NCI-H1436 (cell line): ENCODE data around the gene PYROXD2.
A peak's percentile ranks its signal among the peaks of the same experiment; 100 is the strongest.

Experiments
- DNase-seq: peaks from one replicate; lab custom pipeline; 2025; lab: John Stamatoyannopoulos, UW

Gene PYROXD2

DNA sequence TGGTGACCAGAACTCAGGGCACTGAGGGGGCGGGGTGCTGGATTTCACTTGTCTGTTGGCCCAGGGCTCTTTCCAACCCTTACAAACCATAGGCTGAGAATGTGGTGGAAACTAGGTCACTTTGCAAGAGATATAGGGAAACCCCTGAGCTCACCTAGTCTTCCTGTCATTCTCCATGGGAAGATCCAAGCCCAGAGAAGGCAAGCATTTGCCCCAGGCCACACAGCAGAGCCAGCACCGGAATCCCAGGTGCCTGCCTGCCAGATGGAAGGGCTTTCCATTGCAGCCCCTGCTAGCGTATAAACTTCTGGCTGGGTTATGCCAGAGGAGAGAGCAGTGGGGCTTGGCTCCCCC lies 427 bp downstream of the PYROXD2 start:
- no peak for DNase-seq

DNA sequence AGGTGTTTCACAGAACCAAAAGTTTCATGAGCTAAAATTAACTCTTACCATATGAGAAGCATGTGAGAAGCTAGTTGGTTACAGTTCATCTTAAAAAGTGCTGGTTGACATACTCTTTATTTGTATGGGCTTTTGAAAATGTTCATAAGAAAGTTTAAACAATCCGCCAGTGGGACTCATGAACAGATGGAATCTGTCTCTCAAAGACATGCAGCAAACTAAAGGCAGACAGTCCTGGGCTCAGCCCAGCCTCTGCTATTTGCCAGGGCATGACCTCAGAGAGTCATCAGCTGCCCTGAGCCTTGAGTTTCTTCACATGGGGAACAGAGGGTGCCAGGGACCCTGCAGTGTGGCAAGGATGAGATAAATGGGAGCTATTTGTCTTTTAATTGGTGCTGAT lies 3.2 kb downstream of the PYROXD2 start:
- DNase-seq, result no peak

DNA sequence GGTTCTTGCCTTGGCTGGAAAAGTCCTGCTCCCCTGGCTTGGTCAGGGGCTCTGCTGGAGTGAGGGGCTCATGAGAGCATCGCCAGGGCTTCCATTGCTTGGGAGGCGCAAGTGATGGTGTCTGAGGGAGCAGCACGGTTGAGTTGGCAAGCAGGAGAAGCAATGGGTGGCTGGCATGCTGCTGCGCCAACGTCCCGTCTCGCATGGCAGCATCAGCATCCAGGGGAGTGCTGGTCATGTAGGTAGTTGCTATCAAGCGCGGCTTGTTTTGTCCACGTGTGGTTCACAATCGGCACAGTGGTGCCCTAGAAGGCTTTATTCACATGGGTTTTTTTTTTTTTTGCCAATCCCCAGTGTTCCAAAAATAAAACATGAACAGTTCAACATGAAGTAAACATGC lies 3.8 kb downstream of the PYROXD2 start:
- DNase-seq, result no peak

DNA sequence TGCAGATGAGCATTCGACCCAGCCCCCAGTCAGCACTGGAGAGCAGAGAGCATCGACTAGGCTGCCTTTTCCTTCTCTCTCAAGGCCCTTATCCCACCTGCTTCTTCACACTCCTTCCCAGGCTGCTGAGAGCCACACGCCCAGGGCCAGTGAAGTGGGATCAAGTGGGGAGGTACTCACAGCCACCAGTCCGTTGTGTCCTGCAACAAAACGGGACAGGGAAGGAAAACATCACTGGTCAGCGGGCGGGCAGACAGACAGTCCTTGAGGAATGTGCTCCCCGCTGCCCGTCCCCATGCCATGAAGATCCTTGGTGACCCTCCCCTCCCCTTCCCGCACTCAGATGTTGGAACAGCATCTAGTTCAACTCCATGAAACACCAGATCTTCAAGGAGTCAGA lies 4.2 kb downstream of the PYROXD2 start:
- no peak for DNase-seq

DNA sequence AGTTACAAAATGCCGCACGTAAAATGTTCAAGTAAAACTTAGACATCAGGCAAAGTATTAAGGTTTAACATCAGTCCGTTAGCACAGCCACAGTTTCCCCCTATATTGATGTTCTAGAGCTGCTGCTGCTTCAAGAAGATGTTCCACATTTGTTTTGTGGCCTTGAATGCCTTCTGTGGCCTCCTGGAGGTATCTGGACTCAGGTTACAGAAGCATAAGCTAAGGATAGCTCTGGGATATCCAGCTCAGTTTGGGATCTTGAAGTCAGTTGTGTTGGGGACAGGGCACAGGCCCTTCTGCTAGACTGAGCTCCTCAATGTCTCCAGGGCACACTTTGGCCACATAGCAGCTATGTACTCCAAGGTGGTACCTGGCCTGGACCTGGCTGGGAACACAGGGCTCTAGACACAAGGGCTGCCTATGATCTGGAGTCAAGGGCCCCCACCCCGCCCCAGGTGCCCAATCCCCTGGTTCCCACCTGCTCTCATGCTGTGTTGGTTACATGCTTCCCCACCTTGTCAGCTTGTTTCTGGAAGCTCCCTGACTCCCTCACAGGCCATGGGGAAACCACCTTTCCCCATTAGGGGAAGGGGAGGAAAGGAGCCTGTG lies 4.7 kb downstream of the PYROXD2 start:
- DNase-seq, result no peak

DNA sequence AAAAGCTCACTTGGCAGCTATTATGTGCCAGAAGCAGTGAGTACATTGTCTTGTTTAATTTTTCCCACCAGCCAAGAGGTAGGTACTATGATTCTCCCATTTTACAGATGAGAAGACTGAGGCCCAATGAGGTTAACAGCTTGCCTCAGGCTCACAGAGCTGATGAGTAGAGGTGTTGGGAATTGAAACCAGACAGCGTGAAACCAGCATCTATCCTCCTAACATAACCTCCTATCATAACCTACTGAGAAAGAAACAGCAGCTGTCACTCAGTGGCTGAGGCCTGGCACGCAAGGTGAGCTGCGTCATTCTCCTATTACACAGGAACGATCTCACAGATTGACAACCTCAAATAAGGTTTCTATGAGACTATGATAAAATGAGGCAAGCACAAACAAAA lies 6.2 kb downstream of the PYROXD2 start:
- DNase-seq, result no peak

DNA sequence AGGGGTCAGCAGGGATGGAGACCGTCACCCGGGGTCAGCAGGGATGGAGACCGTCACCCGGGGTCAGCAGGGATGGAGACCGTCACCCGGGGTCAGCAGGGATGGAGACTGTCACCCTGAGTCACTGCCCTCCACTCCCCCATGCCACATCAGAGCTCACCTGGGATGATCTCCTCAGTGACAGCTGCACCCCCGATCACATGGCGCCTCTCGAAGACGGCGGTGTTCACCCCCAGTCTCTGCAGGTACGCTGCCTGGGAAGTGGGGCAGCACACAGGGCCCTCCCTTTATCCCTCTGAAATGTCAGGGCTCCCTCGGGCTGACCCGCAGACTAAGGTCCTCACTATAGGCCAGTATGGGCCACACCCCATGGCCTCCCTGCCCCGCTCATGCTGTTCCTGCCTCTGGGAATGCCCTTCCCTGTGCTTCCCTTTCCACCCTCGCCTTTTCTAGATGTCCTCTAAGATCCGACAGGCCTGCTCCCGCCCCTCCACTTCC lies 7.2 kb downstream of the PYROXD2 start:
- DNase-seq, result no peak

DNA sequence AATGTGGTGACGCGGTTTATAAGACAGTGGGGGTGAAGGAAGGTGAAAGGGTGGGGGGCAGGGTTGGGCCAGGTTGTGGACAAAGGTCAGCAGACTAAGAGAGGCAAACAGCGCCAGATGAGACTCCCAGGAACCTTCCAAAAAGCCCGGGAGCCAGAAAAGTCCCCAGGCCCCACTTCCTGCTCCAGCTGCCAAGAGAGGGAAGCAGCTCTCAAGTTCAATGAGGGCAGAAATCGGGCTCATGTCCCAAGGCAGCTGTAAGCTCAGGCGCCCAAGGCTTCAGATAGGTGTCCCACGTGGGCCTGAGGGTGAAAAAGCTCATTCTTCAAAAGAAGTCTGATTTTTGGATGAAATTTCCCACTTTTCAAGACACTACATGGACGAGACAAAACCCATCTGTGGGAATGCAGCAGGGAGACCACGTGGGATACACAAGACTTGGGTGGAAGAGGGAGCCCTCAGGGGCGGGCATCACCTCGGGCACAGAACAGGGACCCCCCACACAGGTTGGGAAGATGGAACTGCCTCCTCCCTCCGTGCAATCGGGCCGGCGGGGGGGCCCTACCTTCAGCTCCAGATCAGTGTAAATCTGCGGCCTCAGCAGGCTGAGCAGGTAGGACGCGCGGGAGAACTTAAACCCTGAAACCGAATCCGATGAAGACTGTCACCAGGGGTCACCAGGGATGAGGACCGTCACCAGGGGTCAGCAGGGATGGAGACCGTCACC lies 7.8 kb downstream of the PYROXD2 start:
- DNase-seq, result no peak

DNA sequence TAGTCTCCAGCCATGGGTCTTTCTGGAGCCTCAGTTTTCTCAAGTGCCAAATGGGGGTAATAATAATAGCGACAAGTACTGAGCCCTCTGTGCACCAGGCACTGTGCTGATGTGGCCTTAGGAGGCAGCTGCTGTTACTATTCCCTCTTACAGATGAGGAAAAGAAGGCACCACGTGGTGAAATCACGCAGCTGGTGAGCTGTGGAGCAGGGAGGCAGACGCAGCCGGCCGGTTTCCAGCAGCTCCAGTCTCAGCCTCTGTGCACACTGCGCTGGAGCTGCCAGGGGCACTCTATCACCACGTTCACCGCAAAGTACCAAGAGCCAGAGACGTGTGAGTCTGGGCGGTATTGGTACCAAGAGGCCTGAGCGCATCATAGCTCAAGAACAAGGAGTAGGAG lies 9.6 kb downstream of the PYROXD2 start:
- DNase-seq, result no peak

DNA sequence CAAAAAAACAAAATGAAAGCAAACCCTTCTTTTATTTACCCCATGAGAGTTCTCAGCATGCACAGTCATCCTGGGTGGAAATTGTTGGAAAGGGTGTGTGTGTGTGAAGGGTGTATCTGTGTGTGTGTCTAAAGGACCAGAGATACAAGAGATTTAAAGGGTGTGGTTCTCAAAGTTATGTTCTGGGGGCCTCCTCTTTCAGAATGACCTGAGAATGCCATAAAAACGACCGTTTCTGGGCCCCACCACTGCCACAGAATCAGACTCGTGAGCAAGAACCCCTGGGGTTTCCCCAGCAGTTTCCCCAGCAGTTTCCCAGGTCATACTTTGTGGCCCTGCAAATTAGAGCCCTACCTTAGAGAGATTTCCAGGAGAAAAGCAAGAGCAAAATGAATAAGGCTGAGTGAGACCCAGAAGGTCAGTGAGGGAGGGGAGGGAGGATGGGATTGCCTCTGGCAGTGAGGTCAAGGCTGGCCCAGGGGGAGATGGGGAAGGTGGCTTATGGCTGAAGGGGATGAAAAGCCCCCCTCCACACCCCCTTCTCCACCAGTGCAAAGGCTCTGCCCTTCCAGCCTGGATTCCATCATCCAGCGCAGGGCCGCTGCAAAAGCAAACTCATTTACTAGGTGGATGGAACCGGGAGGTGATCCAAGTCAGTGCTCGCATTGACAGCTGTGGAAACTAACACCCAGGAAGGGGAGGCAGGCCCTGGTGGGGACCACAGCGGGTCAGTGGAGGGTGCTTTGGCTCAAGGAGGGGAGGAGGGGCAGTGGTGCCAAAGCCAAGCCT lies 10.2 kb downstream of the PYROXD2 start:
- DNase-seq, result no peak

DNA sequence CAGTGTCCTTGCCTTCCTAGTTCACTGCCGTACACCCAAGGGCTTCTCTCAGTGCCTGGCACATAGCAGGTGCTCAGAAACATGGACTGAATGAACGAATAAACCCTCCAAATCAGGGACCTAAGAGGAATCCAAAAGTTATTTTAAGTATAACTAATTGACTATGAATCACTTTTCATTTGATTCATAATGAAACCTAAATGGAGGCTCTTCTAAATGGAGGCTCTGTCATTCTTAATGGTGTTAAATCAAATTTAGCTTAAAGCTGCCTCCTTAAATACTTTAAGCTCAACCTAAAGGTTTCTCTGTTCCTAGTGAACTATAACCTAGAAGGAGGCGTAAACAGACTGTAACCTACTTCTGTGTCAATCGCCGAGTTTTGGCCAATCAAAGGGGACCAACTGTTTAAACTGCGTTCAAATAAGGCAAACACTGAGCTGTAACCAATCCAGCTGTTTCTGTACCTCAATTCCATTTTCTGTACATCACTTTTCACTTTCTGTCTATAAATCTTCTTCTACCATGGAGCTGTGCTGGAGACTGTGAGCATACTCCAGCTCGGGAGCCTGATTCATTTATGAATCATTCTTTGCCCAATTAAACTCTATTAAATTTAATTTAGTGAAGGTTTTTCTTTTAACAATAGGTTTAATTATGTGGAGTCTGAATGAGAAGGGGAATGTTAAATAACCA lies 11.0 kb downstream of the PYROXD2 start:
- peak; percentile 1 for DNase-seq

DNA sequence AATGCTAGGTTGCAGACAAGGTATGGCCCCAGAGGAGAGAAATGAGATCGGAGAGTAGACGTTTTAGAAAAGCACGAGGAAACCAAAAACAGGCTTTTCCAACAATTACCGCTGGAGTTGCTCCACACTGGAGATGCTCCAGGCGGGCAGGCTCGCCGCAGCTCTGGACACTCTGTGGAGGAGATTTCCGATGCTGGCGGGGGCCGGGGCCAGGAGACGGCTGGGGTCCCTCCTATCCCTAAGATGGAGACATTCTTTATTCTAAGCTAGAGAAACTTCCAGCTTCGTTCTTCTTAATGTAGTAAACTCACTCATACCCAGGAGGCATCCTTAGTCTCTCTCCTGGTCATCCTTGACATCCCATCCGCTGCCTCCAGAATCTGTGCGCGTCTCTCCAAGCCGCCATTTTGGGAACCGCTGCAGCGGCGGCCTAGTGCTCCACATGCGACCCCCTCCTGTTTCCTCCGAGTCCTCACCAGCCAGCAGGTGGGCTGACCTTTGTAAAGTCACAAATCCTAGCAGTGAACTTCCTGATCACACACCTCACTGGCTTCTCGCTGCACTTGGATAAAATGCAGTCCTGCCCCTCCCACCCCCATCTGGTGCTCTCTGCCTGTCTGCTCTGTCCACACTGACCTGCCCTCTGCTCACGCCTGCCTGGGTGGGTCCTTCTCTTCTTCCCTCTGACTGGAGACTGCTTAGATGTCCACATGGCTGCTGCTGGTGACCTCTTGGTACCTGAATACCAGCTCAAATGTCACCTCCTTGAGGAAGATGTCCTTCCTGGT lies 11.9 kb downstream of the PYROXD2 start:
- DNase-seq, result no peak

DNA sequence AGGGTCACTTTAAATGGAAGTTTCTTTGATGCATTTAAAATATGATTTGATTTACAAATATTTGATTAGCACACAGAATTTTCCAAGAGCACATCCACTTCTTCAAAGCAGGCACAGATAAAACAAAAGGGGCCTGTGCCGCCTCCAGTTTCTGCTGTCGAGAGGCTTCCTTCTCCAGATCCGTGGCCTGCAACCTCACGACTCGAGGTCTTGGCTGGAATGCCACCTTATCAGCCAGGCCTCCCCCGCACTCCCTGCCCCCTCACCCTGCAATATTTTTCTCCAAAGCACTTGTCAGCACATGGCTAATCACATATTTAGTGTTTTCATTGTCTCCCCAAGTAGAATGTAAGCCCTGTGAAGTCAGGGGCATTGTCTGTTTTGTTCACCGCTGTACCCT lies 12.5 kb downstream of the PYROXD2 start:
- DNase-seq, result no peak

DNA sequence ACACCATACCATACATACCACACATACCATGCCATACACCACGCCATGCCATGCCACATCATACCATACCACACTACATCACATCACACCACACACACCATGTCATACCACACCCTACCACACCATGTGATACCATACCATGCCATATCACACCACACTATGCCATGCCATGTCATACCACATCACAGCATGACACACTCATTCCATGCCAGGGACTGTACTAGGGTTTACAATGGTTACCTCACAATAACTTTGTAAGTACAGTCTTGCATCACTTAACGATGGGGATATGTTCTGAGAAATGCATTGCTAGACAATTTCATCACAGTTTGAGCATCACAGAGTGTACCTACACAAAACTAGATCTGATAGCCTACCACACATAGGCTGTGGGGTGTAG lies 14.5 kb downstream of the PYROXD2 start:
- DNase-seq, result no peak

DNA sequence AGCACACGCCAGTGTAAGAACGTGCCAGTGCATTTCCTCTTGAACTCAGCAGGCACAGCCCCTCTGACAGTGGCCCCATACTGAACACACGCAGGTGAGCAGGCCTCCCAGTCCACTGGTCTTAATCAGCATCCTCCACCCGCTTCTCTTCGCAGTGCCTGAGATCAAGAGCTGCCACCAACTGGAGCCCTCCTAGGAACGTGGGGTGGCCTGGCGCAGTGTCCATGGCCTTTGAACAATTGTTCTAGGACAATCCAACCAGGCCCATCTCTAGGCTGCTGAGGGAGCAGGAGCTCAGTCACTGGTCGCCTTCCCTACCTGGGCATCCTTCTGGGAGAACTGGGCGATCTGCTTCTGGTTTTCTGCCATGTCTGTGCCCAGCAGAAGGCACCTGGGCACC lies 15.2 kb downstream of the PYROXD2 start:
- DNase-seq, result no peak

DNA sequence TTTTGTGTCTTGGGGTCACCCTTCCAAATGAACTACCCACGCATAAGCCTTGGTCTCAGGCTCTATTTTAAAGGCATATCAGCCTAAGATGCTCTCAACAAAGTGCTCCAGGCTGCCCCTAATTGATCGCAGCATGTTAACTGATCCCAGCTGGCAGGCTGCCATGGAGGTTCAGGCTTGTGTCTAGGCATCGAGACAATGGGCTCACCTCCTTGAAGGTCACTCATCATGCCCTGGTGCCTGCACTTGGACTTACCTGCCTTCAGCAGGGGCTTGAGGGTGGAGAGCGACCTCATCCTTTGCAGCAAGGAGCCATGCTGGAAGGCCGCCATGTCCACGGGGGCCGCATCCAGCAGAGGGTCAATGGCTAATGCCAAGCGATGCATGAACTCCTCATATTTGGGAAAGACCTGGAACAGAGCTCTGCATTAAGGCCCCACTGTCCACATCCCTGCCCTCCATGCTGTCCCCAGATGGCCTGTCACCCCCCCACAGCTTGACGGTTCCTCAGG lies 17.8 kb downstream of the PYROXD2 start:
- no peak for DNase-seq

DNA sequence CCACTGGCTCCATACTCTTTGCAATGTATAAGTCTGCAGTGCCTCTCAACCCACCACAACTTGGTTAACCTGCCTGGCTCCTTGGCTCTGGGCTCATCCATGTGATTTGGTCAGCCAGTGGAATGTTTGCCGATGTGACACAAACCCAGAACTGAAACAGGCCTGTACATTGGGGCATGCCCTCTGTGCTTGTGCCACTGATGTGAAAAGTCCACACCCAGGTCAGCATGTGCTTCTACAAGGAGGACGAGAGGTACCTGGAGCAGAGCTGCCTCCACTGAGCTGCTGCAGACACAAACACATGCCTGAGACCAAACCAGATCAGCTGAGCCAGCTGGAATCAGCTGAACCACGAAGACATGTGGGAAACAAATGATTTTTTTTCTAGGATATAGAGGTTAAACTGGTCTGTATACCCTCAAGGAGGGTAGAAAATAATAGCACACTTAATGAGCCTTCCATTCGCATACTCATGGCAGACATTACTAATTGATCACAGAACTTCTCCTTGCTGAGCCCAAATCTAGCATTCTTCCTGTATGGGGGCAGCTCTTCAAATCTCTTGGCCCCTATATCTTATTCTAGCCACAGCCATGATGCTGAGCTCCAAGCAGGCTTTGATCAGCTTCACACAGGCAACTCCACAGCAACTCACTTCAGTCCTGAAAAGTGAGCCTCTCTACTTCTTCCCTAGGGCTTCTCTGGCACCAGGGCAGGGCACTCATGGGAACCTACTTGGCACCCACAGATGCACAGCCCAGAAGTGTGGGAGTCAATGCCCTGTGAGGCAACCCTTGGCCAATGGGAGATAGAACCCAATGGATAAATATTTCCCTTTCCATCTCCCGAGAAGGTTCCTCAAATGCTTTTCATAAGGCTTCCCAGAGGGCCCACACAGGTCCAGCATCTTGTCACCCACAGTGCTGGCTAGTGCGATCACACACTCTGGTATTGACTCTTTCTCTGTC lies 18.6 kb downstream of the PYROXD2 start:
- no peak for DNase-seq

DNA sequence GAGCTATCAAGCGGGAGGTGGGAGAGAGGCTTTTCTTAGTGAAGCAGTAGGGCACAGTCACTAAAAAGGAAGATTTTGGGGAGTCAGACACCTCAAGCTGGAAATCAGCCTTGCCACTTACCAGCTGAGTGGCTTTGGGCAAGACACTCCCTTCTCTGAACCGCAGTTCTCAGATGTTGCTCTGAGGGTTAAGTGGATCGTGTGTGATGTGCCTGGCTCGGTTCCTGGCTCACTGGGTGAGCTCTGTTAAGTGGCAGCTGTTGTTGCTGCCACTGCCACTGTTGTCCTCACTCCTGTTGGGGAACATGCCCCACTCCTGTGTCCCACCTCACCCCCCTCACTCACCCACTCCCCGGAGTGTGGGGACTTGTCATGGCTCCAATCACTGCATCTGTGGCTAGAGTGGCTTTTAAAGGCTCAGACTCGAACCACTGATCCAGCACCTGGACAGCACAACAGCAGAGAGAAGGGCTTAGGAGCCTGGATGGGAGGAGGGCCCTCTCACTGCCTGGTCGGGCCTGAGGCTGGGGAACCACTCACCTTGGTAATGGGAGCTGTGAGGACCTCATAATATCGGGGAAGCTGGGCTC lies 20.0 kb downstream of the PYROXD2 start:
- no peak for DNase-seq

DNA sequence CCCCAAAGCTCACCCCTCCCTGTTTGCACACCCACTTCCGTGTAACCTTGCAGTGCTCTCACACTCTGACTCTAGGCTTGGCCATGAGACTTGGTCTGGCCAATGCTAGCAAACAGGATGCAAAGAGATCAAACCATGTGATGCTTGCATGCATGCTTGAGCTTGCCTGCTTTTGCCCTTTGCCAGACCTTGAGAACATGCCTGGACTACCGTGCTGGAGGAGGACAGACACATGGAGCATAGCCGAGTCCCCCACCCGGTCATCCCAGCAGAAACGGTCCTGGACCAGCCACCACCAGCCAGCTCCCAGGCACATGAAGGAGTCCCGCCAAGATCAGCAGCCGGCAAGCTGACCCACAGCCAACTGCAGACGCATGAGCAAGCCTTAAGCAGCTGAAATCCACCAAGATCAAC lies 23.4 kb downstream of the PYROXD2 start:
- no peak for DNase-seq

DNA sequence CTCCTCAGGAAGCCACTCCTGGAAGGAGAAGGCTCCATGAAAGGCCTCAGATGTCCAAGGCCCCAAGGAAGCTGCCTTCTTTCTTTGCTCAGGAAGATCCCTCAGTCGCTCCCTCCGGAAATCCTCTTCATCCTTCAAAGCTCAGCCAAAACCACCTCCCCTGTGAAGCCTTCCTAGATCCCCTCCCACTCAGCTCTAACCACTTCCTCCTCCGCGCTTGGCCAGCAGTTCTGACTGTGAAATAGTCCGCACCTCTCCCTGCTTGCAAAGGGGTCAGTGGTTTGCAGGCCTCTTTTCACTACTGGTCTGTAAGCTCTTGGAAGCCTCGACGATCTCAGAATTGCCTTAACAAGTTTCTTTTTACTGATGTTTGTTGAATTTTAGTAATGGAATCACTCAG lies 23.9 kb downstream of the PYROXD2 start:
- no peak for DNase-seq
